HepG2 (cell line): Measurements from ENCODE around the gene TACC2. TPM values are rescaled to one million over a fixed set of nuclear protein-coding genes. Genes with fewer than 3 reads are reported as not detected.

Source experiments
- CBX5 ChIP-seq: sonication (generic); formaldehyde crosslinking; IDR thresholded peaks from 2 replicates; pipeline ENCODE4 v1.4.0; 2020; ENCODE audit warnings: missing genetic modification reagents, borderline replicate concordance
- E2F1 ChIP-seq: sonication (generic); formaldehyde crosslinking; IDR thresholded peaks from 2 replicates; pipeline ENCODE4 v1.5.0; 2020; ENCODE audit warnings: missing genetic modification reagents
- HDAC2 ChIP-seq: sonication (generic); formaldehyde crosslinking; IDR thresholded peaks from 2 replicates; pipeline ENCODE4 v1.4.0; 2020; ENCODE audit warnings: missing genetic modification reagents
- HOXA9 ChIP-seq: sonication (generic); formaldehyde crosslinking; IDR thresholded peaks from 2 replicates; pipeline ENCODE4 v1.8.1; 2022; ENCODE audit warnings: missing genetic modification reagents, mild to moderate bottlenecking, moderate library complexity, borderline replicate concordance
- KLF15 ChIP-seq: sonication (generic); formaldehyde crosslinking; IDR thresholded peaks from 2 replicates; pipeline ENCODE4 v1.8.1; 2023; ENCODE audit warnings: borderline replicate concordance, mild to moderate bottlenecking, inconsistent platforms, missing genetic modification reagents, mixed read lengths
- PRDM10 ChIP-seq: sonication (generic); formaldehyde crosslinking; IDR thresholded peaks from 2 replicates; pipeline ENCODE4 v1.4.0; 2020; ENCODE audit warnings: low read depth, missing genetic modification reagents
- SNRNP70 ChIP-seq: fragments of 200-400 bp; formaldehyde crosslinking; IDR thresholded peaks from 2 replicates; pipeline ENCODE4 v1.6.1; 2017; ENCODE audit warnings: mild to moderate bottlenecking, low read depth, low read length, moderate library complexity
- STAG1 ChIP-seq: sonication (generic); formaldehyde crosslinking; IDR thresholded peaks from 2 replicates; pipeline ENCODE4 v1.4.0; 2020; ENCODE audit warnings: missing genetic modification reagents
- TOE1 ChIP-seq: sonication (generic); formaldehyde crosslinking; IDR thresholded peaks from 2 replicates; pipeline ENCODE4 v1.4.0; 2020; ENCODE audit warnings: mild to moderate bottlenecking, missing genetic modification reagents
- ZNF7 ChIP-seq: IDR thresholded peaks from 2 replicates; pipeline ENCODE4 v1.6.1; 2016; ENCODE audit warnings: missing biosample characterization, missing genetic modification reagents
- ZNF773 ChIP-seq: sonication (generic); formaldehyde crosslinking; IDR thresholded peaks from 2 replicates; pipeline ENCODE4 v1.4.0; 2020; ENCODE audit warnings: missing genetic modification reagents, borderline replicate concordance
- polyA plus RNA-seq, 8 experiments: library from polyadenylated mRNA; depleted of rRNA in 3 of 8; stranded (reverse) in 7 of 8; unstranded in 1 of 8; fragments of >200 nt; fragmentation: Illumina TruSeq in 4 of 8; extraction: Trizol in 4 of 8; gene quantifications; 2 replicates each; pipeline versions ENCODE4 v1.2.1 to v1.2.3, GENCODE V29; 2011 to 2016; ENCODE audit warnings: low read depth in 4 of 8, missing spikeins in 1 of 8, mixed read lengths in 1 of 8; ENCODE audit not compliant: insufficient read depth in 1 of 8
- total RNA-seq, 5 experiments: library from RNA; depleted of rRNA; stranded (reverse); fragments of >200 nt; fragmentation: Illumina TruSeq; extraction: Trizol; gene quantifications; 2 replicates each; pipeline ENCODE4 v1.2.3, GENCODE V29; 2016; ENCODE audit warnings: low read depth in 1 of 5
- TF ChIP-seq, protein P1 (sequence below): sonication (generic); formaldehyde crosslinking; IDR thresholded peaks from 2 replicates; pipeline ENCODE4 v1.8.1; 2023; ENCODE audit warnings: missing genetic modification reagents, mild to moderate bottlenecking, borderline replicate concordance
- TF ChIP-seq, protein P2 (sequence below): sonication (generic); formaldehyde crosslinking; IDR thresholded peaks from 2 replicates; pipeline ENCODE4 v1.4.0; 2020; ENCODE audit warnings: missing genetic modification reagents, borderline replicate concordance
- TF ChIP-seq, protein P3 (sequence below): sonication (generic); formaldehyde crosslinking; IDR thresholded peaks from 2 replicates; pipeline ENCODE4 v1.9.0; 2021; ENCODE audit warnings: missing genetic modification reagents, borderline replicate concordance
- TF ChIP-seq, protein P4 (sequence below): sonication (generic); formaldehyde crosslinking; IDR thresholded peaks from 2 replicates; pipeline ENCODE4 v1.8.0; 2022; ENCODE audit warnings: missing genetic modification reagents, mild to moderate bottlenecking, moderate library complexity, borderline replicate concordance

TACC2 gene
- total and polyA plus RNA-seq, 2 of the 13 experiments (the other 11 are each of a cell fraction or from before 2014, with no cell fraction given): 11.8 to 16.0 TPM

DNA sequence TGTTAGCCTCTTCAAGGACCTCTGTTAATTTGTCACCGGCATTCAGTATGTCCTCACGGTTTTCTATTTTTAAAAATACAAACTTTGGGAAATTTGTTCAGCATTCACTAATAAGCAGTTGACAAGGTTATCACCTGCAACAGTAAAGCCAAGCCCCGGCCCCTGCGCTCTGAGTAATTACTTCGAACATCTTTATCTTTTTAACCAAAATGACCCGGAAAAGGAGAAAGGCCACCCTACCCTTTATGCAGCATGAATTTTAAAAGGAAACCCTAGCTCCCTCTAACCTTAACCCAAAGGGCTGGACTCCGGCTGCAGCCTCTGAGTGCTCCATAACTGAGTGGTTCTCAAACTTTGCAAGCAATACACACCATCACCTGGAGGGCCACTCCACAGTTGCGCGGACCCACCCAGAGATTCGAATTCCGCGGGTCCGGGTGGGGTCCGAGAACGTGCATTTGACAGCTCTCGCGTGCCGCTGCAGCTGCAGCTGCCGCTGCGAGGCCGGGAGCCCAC is 14.9 kb upstream of the TACC2 start (continued):
- TF ChIP-seq STAG1 (CRISPR knock-in tag): no peak
- 0 out of 2 replicates have a peak, but pooled peaks have one; percentile 18 for TF ChIP-seq HDAC2 (CRISPR knock-in tag)
- TF ChIP-seq, protein P1, sequence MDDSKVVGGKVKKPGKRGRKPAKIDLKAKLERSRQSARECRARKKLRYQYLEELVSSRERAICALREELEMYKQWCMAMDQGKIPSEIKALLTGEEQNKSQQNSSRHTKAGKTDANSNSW (CRISPR knock-in tag): no peak
- TF ChIP-seq CBX5 (CRISPR knock-in tag): no peak
- no peak for TF ChIP-seq E2F1
- TF ChIP-seq, protein P2, sequence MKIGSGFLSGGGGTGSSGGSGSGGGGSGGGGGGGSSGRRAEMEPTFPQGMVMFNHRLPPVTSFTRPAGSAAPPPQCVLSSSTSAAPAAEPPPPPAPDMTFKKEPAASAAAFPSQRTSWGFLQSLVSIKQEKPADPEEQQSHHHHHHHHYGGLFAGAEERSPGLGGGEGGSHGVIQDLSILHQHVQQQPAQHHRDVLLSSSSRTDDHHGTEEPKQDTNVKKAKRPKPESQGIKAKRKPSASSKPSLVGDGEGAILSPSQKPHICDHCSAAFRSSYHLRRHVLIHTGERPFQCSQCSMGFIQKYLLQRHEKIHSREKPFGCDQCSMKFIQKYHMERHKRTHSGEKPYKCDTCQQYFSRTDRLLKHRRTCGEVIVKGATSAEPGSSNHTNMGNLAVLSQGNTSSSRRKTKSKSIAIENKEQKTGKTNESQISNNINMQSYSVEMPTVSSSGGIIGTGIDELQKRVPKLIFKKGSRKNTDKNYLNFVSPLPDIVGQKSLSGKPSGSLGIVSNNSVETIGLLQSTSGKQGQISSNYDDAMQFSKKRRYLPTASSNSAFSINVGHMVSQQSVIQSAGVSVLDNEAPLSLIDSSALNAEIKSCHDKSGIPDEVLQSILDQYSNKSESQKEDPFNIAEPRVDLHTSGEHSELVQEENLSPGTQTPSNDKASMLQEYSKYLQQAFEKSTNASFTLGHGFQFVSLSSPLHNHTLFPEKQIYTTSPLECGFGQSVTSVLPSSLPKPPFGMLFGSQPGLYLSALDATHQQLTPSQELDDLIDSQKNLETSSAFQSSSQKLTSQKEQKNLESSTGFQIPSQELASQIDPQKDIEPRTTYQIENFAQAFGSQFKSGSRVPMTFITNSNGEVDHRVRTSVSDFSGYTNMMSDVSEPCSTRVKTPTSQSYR (CRISPR knock-in tag): no peak
- no peak for TF ChIP-seq KLF15 (CRISPR knock-in tag)
- TF ChIP-seq PRDM10 (CRISPR knock-in tag): no peak
- TF ChIP-seq, protein P3, sequence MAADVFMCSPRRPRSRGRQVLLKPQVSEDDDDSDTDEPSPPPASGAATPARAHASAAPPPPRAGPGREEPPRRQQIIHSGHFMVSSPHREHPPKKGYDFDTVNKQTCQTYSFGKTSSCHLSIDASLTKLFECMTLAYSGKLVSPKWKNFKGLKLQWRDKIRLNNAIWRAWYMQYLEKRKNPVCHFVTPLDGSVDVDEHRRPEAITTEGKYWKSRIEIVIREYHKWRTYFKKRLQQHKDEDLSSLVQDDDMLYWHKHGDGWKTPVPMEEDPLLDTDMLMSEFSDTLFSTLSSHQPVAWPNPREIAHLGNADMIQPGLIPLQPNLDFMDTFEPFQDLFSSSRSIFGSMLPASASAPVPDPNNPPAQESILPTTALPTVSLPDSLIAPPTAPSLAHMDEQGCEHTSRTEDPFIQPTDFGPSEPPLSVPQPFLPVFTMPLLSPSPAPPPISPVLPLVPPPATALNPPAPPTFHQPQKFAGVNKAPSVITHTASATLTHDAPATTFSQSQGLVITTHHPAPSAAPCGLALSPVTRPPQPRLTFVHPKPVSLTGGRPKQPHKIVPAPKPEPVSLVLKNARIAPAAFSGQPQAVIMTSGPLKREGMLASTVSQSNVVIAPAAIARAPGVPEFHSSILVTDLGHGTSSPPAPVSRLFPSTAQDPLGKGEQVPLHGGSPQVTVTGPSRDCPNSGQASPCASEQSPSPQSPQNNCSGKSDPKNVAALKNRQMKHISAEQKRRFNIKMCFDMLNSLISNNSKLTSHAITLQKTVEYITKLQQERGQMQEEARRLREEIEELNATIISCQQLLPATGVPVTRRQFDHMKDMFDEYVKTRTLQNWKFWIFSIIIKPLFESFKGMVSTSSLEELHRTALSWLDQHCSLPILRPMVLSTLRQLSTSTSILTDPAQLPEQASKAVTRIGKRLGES: no peak
- TF ChIP-seq ZNF773 (CRISPR knock-in tag): no peak
- 0 out of 2 replicates have a peak, but pooled peaks have one; percentile 57 for TF ChIP-seq TOE1 (CRISPR knock-in tag)
- 0 out of 2 replicates have a peak, but pooled peaks have one; percentile 10 for TF ChIP-seq HOXA9 (CRISPR knock-in tag)
- no peak for TF ChIP-seq SNRNP70
- no peak for TF ChIP-seq ZNF7 (CRISPR knock-in tag)
- TF ChIP-seq, protein P4, sequence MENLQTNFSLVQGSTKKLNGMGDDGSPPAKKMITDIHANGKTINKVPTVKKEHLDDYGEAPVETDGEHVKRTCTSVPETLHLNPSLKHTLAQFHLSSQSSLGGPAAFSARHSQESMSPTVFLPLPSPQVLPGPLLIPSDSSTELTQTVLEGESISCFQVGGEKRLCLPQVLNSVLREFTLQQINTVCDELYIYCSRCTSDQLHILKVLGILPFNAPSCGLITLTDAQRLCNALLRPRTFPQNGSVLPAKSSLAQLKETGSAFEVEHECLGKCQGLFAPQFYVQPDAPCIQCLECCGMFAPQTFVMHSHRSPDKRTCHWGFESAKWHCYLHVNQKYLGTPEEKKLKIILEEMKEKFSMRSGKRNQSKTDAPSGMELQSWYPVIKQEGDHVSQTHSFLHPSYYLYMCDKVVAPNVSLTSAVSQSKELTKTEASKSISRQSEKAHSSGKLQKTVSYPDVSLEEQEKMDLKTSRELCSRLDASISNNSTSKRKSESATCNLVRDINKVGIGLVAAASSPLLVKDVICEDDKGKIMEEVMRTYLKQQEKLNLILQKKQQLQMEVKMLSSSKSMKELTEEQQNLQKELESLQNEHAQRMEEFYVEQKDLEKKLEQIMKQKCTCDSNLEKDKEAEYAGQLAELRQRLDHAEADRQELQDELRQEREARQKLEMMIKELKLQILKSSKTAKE (CRISPR knock-in tag): no peak
